Keratinocyte (primary cell): ENCODE results near the gene CSDE1. TPM values are rescaled to one million over a fixed set of nuclear protein-coding genes. Genes with fewer than 3 reads are reported as not detected.

Source experiments
- DNase-seq: peaks from one replicate; pipeline ENCODE4 v3.0.0-alpha.2; 2011; ENCODE audit warnings: low read depth, missing footprints, low spot score
- FAIRE-seq: peaks from 2 replicates; lab custom pipeline; 2011; peaks lifted over from hg19 to GRCh38; lab: Jason Lieb, UNC
- H2AFZ ChIP-seq: 2 replicates; pipeline ENCODE4 v1.6.0; 2012; ENCODE audit warnings: low read length, control low read depth, inconsistent platforms; ENCODE audit not compliant: control insufficient read depth
- H3K27ac ChIP-seq: 2 replicates; pipeline ENCODE4 v1.5.1; 2011; ENCODE audit warnings: low read length; ENCODE audit not compliant: control insufficient read depth, insufficient read depth
- H3K27me3 ChIP-seq: 3 replicates; pipeline ENCODE4 v1.6.0; 2011; ENCODE audit warnings: low read length; ENCODE audit not compliant: control insufficient read depth, insufficient read depth; ENCODE audit errors: extremely low read depth
- H3K36me3 ChIP-seq, 2 experiments: 2 replicates in 1 of 2; 3 replicates in 1 of 2; pipeline ENCODE4 v1.5.1; 2011; ENCODE audit warnings: low read length in 2 of 2, mild to moderate bottlenecking in 1 of 2; ENCODE audit not compliant: control insufficient read depth in 2 of 2, insufficient read depth in 2 of 2; ENCODE audit errors: extremely low read depth in 1 of 2
- H3K4me1 ChIP-seq: 3 replicates; pipeline ENCODE4 v1.5.1; 2011; ENCODE audit warnings: low read length; ENCODE audit not compliant: control insufficient read depth, insufficient read depth; ENCODE audit errors: extremely low read depth
- H3K4me2 ChIP-seq: 3 replicates; pipeline ENCODE4 v1.6.0; 2011; ENCODE audit warnings: low read depth, low read length; ENCODE audit not compliant: control insufficient read depth, insufficient read depth; ENCODE audit errors: extremely low read depth
- H3K4me3 ChIP-seq, 3 experiments: fragments of 200-600 bp in 1 of 3; sonication (generic) in 1 of 3; 2 replicates in 2 of 3; 3 replicates in 1 of 3; pipeline ENCODE4 v1.5.1; 2011 to 2016; ENCODE audit warnings: low read length in 3 of 3, mild to moderate bottlenecking in 3 of 3, control low read depth in 2 of 3, inconsistent platforms in 1 of 3, low read depth in 1 of 3, mixed read lengths in 1 of 3, mixed run types in 1 of 3, moderate library complexity in 1 of 3; ENCODE audit not compliant: control insufficient read depth in 2 of 3, insufficient read depth in 2 of 3; ENCODE audit errors: extremely low read depth in 1 of 3
- H3K79me2 ChIP-seq: 2 replicates; pipeline ENCODE4 v1.6.0; 2012; ENCODE audit warnings: low read length; ENCODE audit not compliant: control insufficient read depth, insufficient read depth
- H3K9ac ChIP-seq: 3 replicates; pipeline ENCODE4 v1.6.0; 2011; ENCODE audit warnings: low read length; ENCODE audit not compliant: control insufficient read depth, insufficient read depth; ENCODE audit errors: extremely low read depth
- H3K9me1 ChIP-seq: 3 replicates; pipeline ENCODE4 v1.6.0; 2011; ENCODE audit warnings: low read length; ENCODE audit not compliant: control insufficient read depth, insufficient read depth; ENCODE audit errors: extremely low read depth
- H3K9me3 ChIP-seq: 2 replicates; pipeline ENCODE4 v1.5.1; 2012; ENCODE audit warnings: low read depth, low read length; ENCODE audit not compliant: control insufficient read depth
- H4K20me1 ChIP-seq: 3 replicates; pipeline ENCODE4 v1.6.0; 2011; ENCODE audit warnings: low read length; ENCODE audit not compliant: control insufficient read depth, insufficient read depth; ENCODE audit errors: extremely low read depth
- CTCF ChIP-seq, 3 experiments: IDR thresholded peaks in 1 of 3; conservative IDR thresholded peaks in 1 of 3; optimal IDR thresholded peaks in 1 of 3; 2 replicates in 2 of 3; 3 replicates in 1 of 3; pipeline versions ENCODE3 to v1.5.1; 2011; ENCODE audit warnings: low read length in 3 of 3, mild to moderate bottlenecking in 3 of 3, moderate library complexity in 2 of 3, control low read depth in 1 of 3, inconsistent platforms in 1 of 3; ENCODE audit not compliant: insufficient read depth in 2 of 3; ENCODE audit errors: extremely low read depth in 1 of 3
- EZH2 ChIP-seq: IDR thresholded peaks from one replicate; pipeline ENCODE4 v1.6.1; 2012; ENCODE audit warnings: inconsistent platforms, mild to moderate bottlenecking, low read length, moderate library complexity
- dilution Hi-C: fragments of 300-500 bp; cut with MboI; formaldehyde crosslinking; loops from one replicate; pipeline ENCODE4 v1.7.0; 2020; ENCODE audit warnings: low sequenced_read_pairs; ENCODE audit not compliant: extremely low pct_ligation_motif_present
- polyA plus RNA-seq, 5 experiments: library from polyadenylated mRNA; depleted of rRNA in 3 of 5; stranded (reverse) in 3 of 5; stranded (forward) in 1 of 5; unstranded in 1 of 5; fragments of >200 nt; gene quantifications; 1 replicate in 1 of 5; 2 replicates in 3 of 5; 3 replicates in 1 of 5; pipeline versions ENCODE4 v1.2.1 to v1.2.3, GENCODE V29; 2011 to 2012; ENCODE audit warnings: missing spikeins in 2 of 5, low read depth in 1 of 5, low replicate concordance in 1 of 5

The CSDE1 gene
- polyA plus RNA-seq, 1 donor (not counting 4 experiments of a cell fraction or from before 2014, with no cell fraction given): 268 TPM

- Histone ChIP-seq H3K4me2 (no peak overlapping the region), H3K4me3 (no peak overlapping the region), H3K27me3 (no peaks in the 10 kb centered on the region), H3K9me1 (no peaks in the 10 kb centered on the region), H3K9ac (no peak overlapping the region), H3K4me1 (no peaks in the 10 kb centered on the region), H2AFZ (no peak overlapping the region), H3K9me3 (no peaks in the 10 kb centered on the region), H4K20me1 (peaks cover 7% of the 10 kb centered on the region), H3K27ac (no peak overlapping the region), H3K36me3 (peaks cover 23 to 35% of the 10 kb centered on the region in 2 experiments), H3K79me2 (peaks cover 36% of the 10 kb centered on the region)
- dilution Hi-C loops: no loop called here
- no peak for DNase-seq
- no peak for FAIRE-seq
- TF ChIP-seq EZH2 (no peak), CTCF (optimal IDR thresholded peaks at IDR 0.05 in 1 of 3, IDR thresholded peaks at IDR 0.05 in 1 of 3, conservative IDR thresholded peaks at IDR 0.05 in 1 of 3; ENCODE audit: extremely low read depth in 1 of 3, insufficient read depth in 2 of 3, low read length in 3 of 3) (no peak)
Measured at GRCh38 chr1:114735479-114735878, 22.3 kb downstream of the CSDE1 start.

GRCh38 chr1:114729782-114730181 lies 28.0 kb downstream of the CSDE1 start:
- Histone ChIP-seq H3K4me2 (no peak overlapping the region), H4K20me1 (no peaks in the 10 kb centered on the region), H3K4me1 (no peaks in the 10 kb centered on the region), H3K4me3 (no peak overlapping the region), H3K9me3 (no peaks in the 10 kb centered on the region), H3K36me3 (peaks cover 22 to 31% of the 10 kb centered on the region in 2 experiments), H3K9me1 (no peaks in the 10 kb centered on the region), H3K9ac (no peak overlapping the region), H2AFZ (no peak overlapping the region), H3K27ac (no peak overlapping the region), H3K79me2 (peaks cover 17% of the 10 kb centered on the region), H3K27me3 (no peaks in the 10 kb centered on the region)
- DNase-seq: no peak
- FAIRE-seq: no peak
- TF ChIP-seq EZH2 (no peak), CTCF (optimal IDR thresholded peaks at IDR 0.05 in 1 of 3, IDR thresholded peaks at IDR 0.05 in 1 of 3, conservative IDR thresholded peaks at IDR 0.05 in 1 of 3; ENCODE audit: extremely low read depth in 1 of 3, insufficient read depth in 2 of 3, low read length in 3 of 3) (no peak)
- dilution Hi-C loops: no loop called here
